ENCODE data around the gene DICER1. TPM values are rescaled to one million over a fixed set of nuclear protein-coding genes. Genes with fewer than 3 reads are reported as not detected.

Gene DICER1
- total and polyA plus RNA-seq, 7 donors, result 7.2 to 41.5 (median 30.7) TPM

GRCh38 chr14:95067526-95067925 is 89.8 kb downstream of the DICER1 start:
- intact Hi-C loops (cut with DNase I), result no loop called here
- no peaks in the 10 kb centered on the region for H3K4me1 ChIP-seq
- no peak overlapping the region for H3K4me3 ChIP-seq
- no peak for TF ChIP-seq CTCF (IDR thresholded peaks at IDR 0.05)
- H3K36me3 ChIP-seq (ENCODE audit: insufficient read depth in 1 of 2, low read depth in 1 of 2), result no peaks in the 10 kb centered on the region
- ATAC-seq, result no peak
- no peaks in the 10 kb centered on the region for H3K9me3 ChIP-seq
- DNase-seq, result no peak
- H3K27ac ChIP-seq, result no peak overlapping the region
- peaks cover 0 to 4% (median 3%) of the 10 kb centered on the region in 3 donors for H3K27me3 ChIP-seq (ENCODE audit: insufficient read depth in 3 of 3, low read length in 2 of 3)
- WGBS, 3 donors, result 68 to 93% (median 88%) methylated on average over 4 of the region's 4 CpGs

- H3K4me1 ChIP-seq, result no peaks in the 10 kb centered on the region
- DNase-seq (no peak), ATAC-seq (no peak)
- intact Hi-C loops (cut with DNase I), result no loop called here
- TF ChIP-seq CTCF (IDR thresholded peaks at IDR 0.05), result no peak
- 91 to 99% (median 98%) methylated on average over 4 of the region's 4 CpGs for WGBS, 3 donors
- no peaks in the 10 kb centered on the region for H3K36me3 ChIP-seq (ENCODE audit: insufficient read depth in 1 of 2, low read depth in 1 of 2)
- no peak overlapping the region for H3K4me3 ChIP-seq
- no peak overlapping the region for H3K27ac ChIP-seq
- no peaks in the 10 kb centered on the region for H3K9me3 ChIP-seq
- peaks cover 0 to 4% (median 3%) of the 10 kb centered on the region in 3 donors for H3K27me3 ChIP-seq (ENCODE audit: insufficient read depth in 3 of 3, low read length in 2 of 3)
These were observed 90.8 kb downstream of the DICER1 start for GRCh38 chr14:95066427-95066986.

DNA sequence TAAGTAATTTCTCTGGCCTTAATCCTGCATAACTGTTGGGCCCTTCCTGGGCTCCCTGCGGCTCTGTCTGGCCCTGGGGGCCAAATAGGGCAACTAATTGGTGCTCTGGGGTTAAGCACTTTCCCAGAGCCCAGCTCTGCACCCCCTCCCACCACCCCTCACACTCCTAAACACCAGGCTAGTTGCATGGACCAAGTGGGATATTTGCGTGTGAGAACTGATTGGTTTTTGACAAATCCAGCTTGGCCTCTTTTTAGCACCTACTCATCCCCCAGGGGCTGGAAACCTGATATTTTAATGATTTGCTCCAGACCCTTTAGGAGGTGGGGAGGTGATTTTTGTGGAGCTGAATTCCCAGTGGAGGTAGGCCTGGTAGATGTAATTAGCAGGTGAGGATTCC is 91.9 kb downstream of the DICER1 start:
- Histone ChIP-seq H3K27ac (no peak overlapping the region), H3K4me3 (no peak overlapping the region), H3K9me3 (no peaks in the 10 kb centered on the region), H3K4me1 (no peaks in the 10 kb centered on the region), H3K36me3 (ENCODE audit: insufficient read depth in 1 of 2, low read depth in 1 of 2) (no peaks in the 10 kb centered on the region), H3K27me3 (ENCODE audit: insufficient read depth in 3 of 3, low read length in 2 of 3) (peaks cover 0 to 1% (median 0%) of the 10 kb centered on the region in 3 donors)
- intact Hi-C loops (cut with DNase I), result no loop called here
- WGBS, 3 donors, result 61 to 76% (median 64%) methylated on average over 2 of the region's 2 CpGs
- no peak for DNase-seq
- ATAC-seq, result no peak
- TF ChIP-seq CTCF (IDR thresholded peaks at IDR 0.05), result no peak

GRCh38 chr14:95064734-95065133 is 92.6 kb downstream of the DICER1 start:
- Histone ChIP-seq H3K4me1 (no peaks in the 10 kb centered on the region), H3K27me3 (ENCODE audit: insufficient read depth in 3 of 3, low read length in 2 of 3) (peaks cover 0 to 1% (median 0%) of the 10 kb centered on the region in 3 donors), H3K9me3 (no peaks in the 10 kb centered on the region), H3K27ac (no peak overlapping the region), H3K36me3 (ENCODE audit: insufficient read depth in 1 of 2, low read depth in 1 of 2) (no peaks in the 10 kb centered on the region), H3K4me3 (no peak overlapping the region)
- ATAC-seq, result no peak
- TF ChIP-seq CTCF (IDR thresholded peaks at IDR 0.05), result no peak
- intact Hi-C loops (cut with DNase I), result no loop called here
- 95 to 100% (median 96%) methylated on average over 2 of the region's 2 CpGs for WGBS, 3 donors
- no peak for DNase-seq

DNA sequence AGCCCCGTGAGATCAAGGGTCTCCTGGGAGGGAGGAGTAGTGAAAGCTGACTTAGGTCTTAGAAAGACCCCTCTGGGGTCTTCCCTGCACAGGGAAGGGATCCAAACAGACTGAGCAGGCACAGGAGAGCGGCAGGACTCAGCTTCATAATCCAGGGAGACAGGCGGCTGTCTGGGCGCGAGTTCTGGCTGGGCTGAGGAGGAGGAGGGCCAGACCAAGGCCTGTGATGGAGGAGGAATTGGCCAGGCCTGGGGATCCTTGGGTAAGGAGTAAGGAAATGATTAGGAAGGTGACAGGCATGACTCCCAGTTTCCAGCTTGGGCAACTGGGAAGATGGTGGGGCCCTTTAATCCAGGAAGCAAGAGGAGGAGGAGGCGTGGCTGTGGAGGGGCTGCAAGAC is 93.1 kb downstream of the DICER1 start:
- Histone ChIP-seq H3K27me3 (ENCODE audit: insufficient read depth in 3 of 3, low read length in 2 of 3) (peaks cover 0 to 1% (median 0%) of the 10 kb centered on the region in 3 donors), H3K27ac (no peak overlapping the region), H3K9me3 (no peaks in the 10 kb centered on the region), H3K4me3 (no peak overlapping the region), H3K36me3 (ENCODE audit: insufficient read depth in 1 of 2, low read depth in 1 of 2) (no peaks in the 10 kb centered on the region), H3K4me1 (no peaks in the 10 kb centered on the region)
- TF ChIP-seq CTCF (IDR thresholded peaks at IDR 0.05), result no peak
- DNase-seq (no peak), ATAC-seq (no peak)
- 92 to 95% (median 94%) methylated on average over 6 of the region's 6 CpGs for WGBS, 3 donors
- intact Hi-C loops (cut with DNase I), result no loop called here

Measured in psoas muscle (tissue), 8 donors.